CD4-positive, alpha-beta T cell treated with Interleukin-15 for 4 hours (primary cell): ENCODE data around the gene MTCL3.
A peak's percentile ranks its signal among the peaks of the same experiment; 100 is the strongest.

ENCODE experiments used
- DNase-seq: peaks from one replicate; pipeline ENCODE4 v3.0.0-alpha.2; 2020; ENCODE audit warnings: low spot score

The MTCL3 gene

GRCh38 chr6:127518710-127519468 lies at the start of gene MTCL3:
Gene MTCL3 (minus strand): TSS chr6:127519335.
- peak; percentile 24 for DNase-seq

GRCh38 chr6:127567476-127567875 lies 48.3 kb upstream of the MTCL3 start:
- no peak for DNase-seq

- no peak for DNase-seq
Measured at GRCh38 chr6:127566651-127567050, 47.5 kb upstream of the MTCL3 start.

GRCh38 chr6:127566119-127566518 lies 47.0 kb upstream of the MTCL3 start:
- no peak for DNase-seq

GRCh38 chr6:127564761-127565160 lies 45.6 kb upstream of the MTCL3 start:
- DNase-seq: no peak

- no peak for DNase-seq
Measured at GRCh38 chr6:127561660-127562059, 42.5 kb upstream of the MTCL3 start.

GRCh38 chr6:127554435-127555006 lies 35.4 kb upstream of the MTCL3 start:
- DNase-seq: peak; percentile 16

- DNase-seq: no peak
Measured at GRCh38 chr6:127550403-127550802, 31.3 kb upstream of the MTCL3 start.

GRCh38 chr6:127547904-127548649 lies 28.9 kb upstream of the MTCL3 start:
- no peak for DNase-seq

- peak; percentile 6 for DNase-seq
Measured at GRCh38 chr6:127547215-127547614, 28.1 kb upstream of the MTCL3 start.

- DNase-seq: no peak
Measured at GRCh38 chr6:127539272-127539671, 20.1 kb upstream of the MTCL3 start.

GRCh38 chr6:127538750-127539264 lies 19.7 kb upstream of the MTCL3 start:
- DNase-seq: no peak

- DNase-seq: no peak
Measured at GRCh38 chr6:127533736-127534135, 14.6 kb upstream of the MTCL3 start.

- no peak for DNase-seq
Measured at GRCh38 chr6:127533011-127533410, 13.9 kb upstream of the MTCL3 start.

GRCh38 chr6:127522714-127523113 lies 3.6 kb upstream of the MTCL3 start:
- no peak for DNase-seq

- peak; percentile 7 for DNase-seq
Measured at GRCh38 chr6:127520066-127520465, 931 bp upstream of the MTCL3 start.

- DNase-seq: no peak
Measured at GRCh38 chr6:127519469-127519785, 292 bp upstream of the MTCL3 start.

GRCh38 chr6:127518191-127518709 lies 885 bp downstream of the MTCL3 start:
- DNase-seq: no peak

- no peak for DNase-seq
Measured at GRCh38 chr6:127517693-127518092, 1.4 kb downstream of the MTCL3 start.

GRCh38 chr6:127516662-127517273 lies 2.4 kb downstream of the MTCL3 start:
- peak; percentile 42 for DNase-seq

GRCh38 chr6:127515794-127516661 lies 3.1 kb downstream of the MTCL3 start:
- DNase-seq: peak; percentile 68
